Suprapubic skin (tissue), 4 donors: Measurements from ENCODE around the gene SLC44A2. TPM values are rescaled to one million over a fixed set of nuclear protein-coding genes. Genes with fewer than 3 reads are reported as not detected.

Experiments
- DNase-seq, 2 donors: peaks; one replicate each; pipeline ENCODE4 v3.0.0-alpha.2; 2019; ENCODE audit warnings: low spot score in 2 of 2
- H3K27ac ChIP-seq: fragments of 200-600 bp; sonication (generic); one replicate; pipeline ENCODE4 v1.5.1; 2019
- H3K27me3 ChIP-seq: fragments of 200-600 bp; sonication (generic); one replicate; pipeline ENCODE4 v1.5.1; 2019
- H3K36me3 ChIP-seq: fragments of 200-600 bp; sonication (generic); one replicate; pipeline ENCODE4 v1.5.1; 2019
- H3K4me1 ChIP-seq: fragments of 200-600 bp; sonication (generic); one replicate; pipeline ENCODE4 v1.5.1; 2019
- H3K4me3 ChIP-seq: fragments of 200-600 bp; sonication (generic); one replicate; pipeline ENCODE4 v1.5.1; 2019; ENCODE audit warnings: mild to moderate bottlenecking
- H3K9me3 ChIP-seq: fragments of 200-600 bp; sonication (generic); one replicate; pipeline ENCODE4 v1.5.1; 2019
- CTCF ChIP-seq, 2 donors: fragments of 200-600 bp in 1 of 2; fragments of 450-650 bp in 1 of 2; sonication (generic) in 1 of 2; IDR thresholded peaks; one replicate each; pipeline ENCODE4 v1.5.1; 2016 to 2019; ENCODE audit warnings: antibody characterized with exemption in 2 of 2, mild to moderate bottlenecking in 1 of 2, moderate library complexity in 1 of 2
- EP300 ChIP-seq: sonication (generic); formaldehyde crosslinking; IDR thresholded peaks from one replicate; pipeline ENCODE4 v1.6.1; 2017; ENCODE audit warnings: antibody characterized with exemption
- POLR2A ChIP-seq, 2 donors: fragments of 450-650 bp; IDR thresholded peaks; one replicate each; pipeline ENCODE4 v1.6.1; 2017; ENCODE audit warnings: antibody characterized with exemption in 2 of 2, mild to moderate bottlenecking in 2 of 2, moderate library complexity in 2 of 2
- POLR2AphosphoS5 ChIP-seq, 3 donors: sonication (generic); formaldehyde crosslinking; IDR thresholded peaks; one replicate each; pipeline ENCODE4 v1.6.1; 2017; ENCODE audit warnings: antibody characterized with exemption in 3 of 3
- WGBS: methylation state at CpG from one replicate; pipeline ENCODE4 v1.1.5; 2018; 5-methylcytosine and 5-hydroxymethylcytosine counted together
- total RNA-seq, 4 donors: library from RNA; depleted of rRNA; stranded (reverse); fragments of >200 nt; gene quantifications; one replicate each; pipeline ENCODE4 v1.1.0, GENCODE V29; 2016

The SLC44A2 gene
- total RNA-seq, 4 donors from 2014 or later, result 59.1 to 108 (median 94.5) TPM

- Histone ChIP-seq H3K4me1 (peaks cover 53% of the 10 kb centered on the region), H3K9me3 (no peaks in the 10 kb centered on the region), H3K36me3 (peaks cover 4% of the 10 kb centered on the region), H3K27me3 (no peaks in the 10 kb centered on the region), H3K27ac (peak overlapping the region; percentile 100), H3K4me3 (peak overlapping the region; percentile 99)
- TF ChIP-seq CTCF (IDR thresholded peaks at IDR 0.05) (no peak), EP300 (no peak), POLR2A (IDR thresholded peaks at IDR 0.05) (no peak), POLR2AphosphoS5 (IDR thresholded peaks at IDR 0.05) (no peak)
- peak; percentile 86 to 88 for DNase-seq
- under 1% methylated on average over 28 of the region's 73 CpGs for WGBS
Measured at GRCh38 chr19:10654610-10655456, 29.5 kb downstream of the SLC44A2 start.

- WGBS, result 4% methylated on average over 16 of the region's 16 CpGs
- Histone ChIP-seq H3K4me3 (peak overlapping the region; percentile 99), H3K4me1 (peaks cover 61% of the 10 kb centered on the region), H3K27me3 (no peaks in the 10 kb centered on the region), H3K27ac (peak overlapping the region; percentile 51), H3K36me3 (peaks cover 7% of the 10 kb centered on the region), H3K9me3 (no peaks in the 10 kb centered on the region)
- no peak for DNase-seq
- TF ChIP-seq POLR2AphosphoS5 (IDR thresholded peaks at IDR 0.05), result no peak
- TF ChIP-seq CTCF (IDR thresholded peaks at IDR 0.05), result no peak
- no peak for TF ChIP-seq POLR2A (IDR thresholded peaks at IDR 0.05)
- TF ChIP-seq EP300, result no peak
Measured at GRCh38 chr19:10655457-10656312, 30.3 kb downstream of the SLC44A2 start.

GRCh38 chr19:10660346-10660745 lies 35.0 kb downstream of the SLC44A2 start:
- DNase-seq, result no peak
- Histone ChIP-seq H3K9me3 (no peaks in the 10 kb centered on the region), H3K27me3 (no peaks in the 10 kb centered on the region), H3K4me1 (peaks cover 64% of the 10 kb centered on the region), H3K36me3 (peaks cover 3% of the 10 kb centered on the region), H3K27ac (no peak overlapping the region), H3K4me3 (no peak overlapping the region)
- TF ChIP-seq POLR2A (IDR thresholded peaks at IDR 0.05) (no peak), EP300 (no peak), POLR2AphosphoS5 (IDR thresholded peaks at IDR 0.05) (no peak), CTCF (IDR thresholded peaks at IDR 0.05) (no peak)
- 65% methylated on average over 5 of the region's 5 CpGs for WGBS

- no peak overlapping the region for H3K4me3 ChIP-seq
- H3K27me3 ChIP-seq, result no peaks in the 10 kb centered on the region
- H3K36me3 ChIP-seq, result peaks cover 7% of the 10 kb centered on the region
- no peak for DNase-seq
- H3K27ac ChIP-seq, result no peak overlapping the region
- no peaks in the 10 kb centered on the region for H3K9me3 ChIP-seq
- 64% methylated on average over 1 of the region's 1 CpG for WGBS
- peaks cover 48% of the 10 kb centered on the region for H3K4me1 ChIP-seq
- TF ChIP-seq POLR2AphosphoS5 (IDR thresholded peaks at IDR 0.05) (no peak), EP300 (no peak), POLR2A (IDR thresholded peaks at IDR 0.05) (no peak), CTCF (IDR thresholded peaks at IDR 0.05) (no peak)
Measured at GRCh38 chr19:10661946-10662345, 36.6 kb downstream of the SLC44A2 start.
